Epithelial cell of esophagus (primary cell): ENCODE measurements around the gene GMPR2.

Experiments used
- DNase-seq: peaks from one replicate; pipeline ENCODE4 v3.0.0; 2010; ENCODE audit warnings: low read depth
- H3K4me3 ChIP-seq: 2 replicates; pipeline ENCODE4 v1.5.1; 2011; ENCODE audit warnings: mild to moderate bottlenecking, low read length, control low read depth
- TF ChIP-seq, protein P1 (sequence below): IDR thresholded peaks from 2 replicates; pipeline ENCODE4 v1.5.1; 2011; ENCODE audit warnings: low read depth, mild to moderate bottlenecking, low read length, control low read depth, inconsistent platforms; ENCODE audit not compliant: insufficient read depth; ENCODE audit errors: missing control alignments

GMPR2 gene

DNA sequence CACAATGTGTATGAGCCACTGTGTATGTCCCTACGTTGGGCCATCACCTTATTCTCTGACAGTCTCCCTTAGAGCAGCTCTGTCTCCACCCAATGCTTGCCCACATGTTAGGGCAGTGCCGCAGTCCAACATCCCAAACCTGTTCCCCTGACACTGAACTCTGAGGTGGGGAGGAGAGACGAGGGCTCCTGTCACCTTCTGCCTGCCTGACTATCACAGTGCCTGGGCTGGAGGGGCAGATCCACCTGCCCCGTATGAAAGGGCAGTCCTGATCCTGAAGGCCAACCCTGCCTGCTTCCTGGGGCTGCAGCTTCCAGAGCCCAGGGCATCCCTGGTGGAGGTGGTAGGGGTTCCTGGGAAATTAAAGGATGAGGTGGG is 28.0 kb downstream of the GMPR2 start:
- peak overlapping the region; percentile 55 for H3K4me3 ChIP-seq
- TF ChIP-seq, protein P1, sequence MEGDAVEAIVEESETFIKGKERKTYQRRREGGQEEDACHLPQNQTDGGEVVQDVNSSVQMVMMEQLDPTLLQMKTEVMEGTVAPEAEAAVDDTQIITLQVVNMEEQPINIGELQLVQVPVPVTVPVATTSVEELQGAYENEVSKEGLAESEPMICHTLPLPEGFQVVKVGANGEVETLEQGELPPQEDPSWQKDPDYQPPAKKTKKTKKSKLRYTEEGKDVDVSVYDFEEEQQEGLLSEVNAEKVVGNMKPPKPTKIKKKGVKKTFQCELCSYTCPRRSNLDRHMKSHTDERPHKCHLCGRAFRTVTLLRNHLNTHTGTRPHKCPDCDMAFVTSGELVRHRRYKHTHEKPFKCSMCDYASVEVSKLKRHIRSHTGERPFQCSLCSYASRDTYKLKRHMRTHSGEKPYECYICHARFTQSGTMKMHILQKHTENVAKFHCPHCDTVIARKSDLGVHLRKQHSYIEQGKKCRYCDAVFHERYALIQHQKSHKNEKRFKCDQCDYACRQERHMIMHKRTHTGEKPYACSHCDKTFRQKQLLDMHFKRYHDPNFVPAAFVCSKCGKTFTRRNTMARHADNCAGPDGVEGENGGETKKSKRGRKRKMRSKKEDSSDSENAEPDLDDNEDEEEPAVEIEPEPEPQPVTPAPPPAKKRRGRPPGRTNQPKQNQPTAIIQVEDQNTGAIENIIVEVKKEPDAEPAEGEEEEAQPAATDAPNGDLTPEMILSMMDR: no peak
- DNase-seq: no peak

DNA sequence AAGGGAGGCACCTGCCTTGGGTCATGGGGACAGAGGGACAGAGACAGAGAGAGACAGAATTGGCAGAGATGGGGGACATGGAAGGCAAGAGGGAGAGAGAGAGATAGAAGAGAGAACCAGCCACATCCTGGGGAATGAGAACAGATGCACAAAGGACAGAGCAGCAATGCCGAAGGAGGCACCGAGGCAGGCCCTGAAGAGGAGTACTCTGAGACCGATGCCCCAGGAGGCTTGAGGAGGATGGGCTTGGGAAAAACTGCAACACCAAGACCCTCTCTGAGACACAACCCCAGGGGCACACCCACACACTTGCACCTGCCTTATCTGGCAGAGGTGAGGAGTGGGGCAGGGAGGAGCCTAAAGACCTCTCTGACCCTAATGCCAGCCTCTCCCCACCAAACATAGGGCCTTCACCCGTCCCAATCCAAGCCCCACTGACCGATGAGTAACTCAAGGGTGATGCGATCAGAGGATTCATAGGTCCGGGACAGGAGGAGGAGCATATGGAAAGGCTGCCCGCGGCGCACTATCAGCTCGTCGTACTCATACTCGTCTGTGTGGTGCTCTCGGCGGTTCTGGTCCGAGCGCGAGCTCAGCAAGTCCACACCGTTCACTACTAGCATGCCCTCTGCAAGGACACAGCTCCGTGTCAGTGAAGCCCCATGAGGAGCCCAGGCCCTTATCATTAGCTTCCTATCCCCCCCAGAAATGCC is 28.7 kb downstream of the GMPR2 start:
- TF ChIP-seq, protein P1: no peak
- DNase-seq: no peak
- peak overlapping the region; percentile 55 for H3K4me3 ChIP-seq

DNA sequence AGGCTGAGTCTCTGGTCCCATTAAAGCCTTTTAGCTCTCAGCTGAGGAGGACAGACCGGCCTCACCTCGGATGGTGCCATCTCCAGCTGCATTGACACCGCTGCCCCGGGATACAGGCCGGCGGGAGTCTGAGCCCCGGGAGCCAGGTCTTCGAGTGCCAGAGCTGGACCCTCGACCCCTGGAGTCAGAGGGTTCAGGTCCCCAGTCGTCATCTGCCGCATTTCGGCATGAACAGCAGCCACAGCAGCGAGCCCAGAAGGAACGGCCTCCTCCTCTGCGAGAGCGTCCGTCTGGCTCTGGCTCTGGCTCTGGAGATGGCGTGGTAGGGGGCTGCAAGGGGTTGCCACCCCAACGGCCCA is 29.2 kb downstream of the GMPR2 start:
- TF ChIP-seq, protein P1: no peak
- no peak for DNase-seq
- peak overlapping the region; percentile 55 for H3K4me3 ChIP-seq

DNA sequence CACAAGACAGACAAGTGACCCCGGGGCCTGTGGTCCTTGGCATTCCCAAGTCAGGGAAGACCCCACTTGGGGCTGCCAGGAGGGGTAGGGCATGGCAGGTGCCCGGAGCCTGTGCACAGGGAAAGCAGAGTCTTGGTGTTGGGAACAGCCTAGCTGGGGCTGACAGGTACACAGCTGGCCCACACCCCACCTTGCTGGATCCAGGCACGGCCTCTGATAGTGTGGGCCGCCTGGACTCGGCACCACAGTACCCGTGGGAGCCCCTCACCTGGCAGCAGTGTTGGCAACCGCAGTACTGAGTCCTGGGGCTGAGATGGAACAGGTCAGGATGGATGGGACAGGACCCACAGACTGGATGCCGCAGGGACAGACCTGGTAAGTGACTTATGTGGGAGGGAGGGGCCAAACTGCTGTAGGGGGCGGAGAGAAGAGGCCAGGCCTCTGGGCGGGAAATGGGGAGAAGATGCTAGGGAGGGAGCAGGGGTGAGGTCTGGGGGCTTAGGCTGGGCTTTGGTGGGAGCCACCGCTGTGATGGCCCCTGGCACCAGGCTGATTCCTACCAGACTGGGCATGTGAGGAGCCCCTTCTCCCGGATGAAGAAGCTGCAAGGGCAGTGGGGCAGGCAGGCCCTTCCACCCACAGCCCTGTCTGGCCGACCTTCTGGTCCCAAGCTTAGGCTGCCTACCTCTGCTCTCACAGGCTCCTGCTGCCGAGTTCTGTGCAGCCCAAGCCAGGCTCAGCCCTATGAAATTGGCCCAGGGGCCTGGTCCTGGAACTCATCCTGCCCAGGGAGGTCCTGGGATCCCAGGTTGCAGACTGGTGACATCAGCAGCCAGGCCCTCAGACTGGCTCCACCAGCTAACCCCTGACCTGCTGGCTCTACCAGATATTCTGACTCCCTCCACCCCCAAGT is 30.3 kb downstream of the GMPR2 start, which contains the start of gene TGM1:
TSS of gene TGM1 (minus strand) at position 357 of the 913 bp plus-strand sequence. CDS start 825 bp downstream, outside the sequence.
- TF ChIP-seq, protein P1: no peak
- peak within 1 kb of the TSS; percentile 55 for H3K4me3 ChIP-seq
- peak; percentile 41 for DNase-seq

DNA sequence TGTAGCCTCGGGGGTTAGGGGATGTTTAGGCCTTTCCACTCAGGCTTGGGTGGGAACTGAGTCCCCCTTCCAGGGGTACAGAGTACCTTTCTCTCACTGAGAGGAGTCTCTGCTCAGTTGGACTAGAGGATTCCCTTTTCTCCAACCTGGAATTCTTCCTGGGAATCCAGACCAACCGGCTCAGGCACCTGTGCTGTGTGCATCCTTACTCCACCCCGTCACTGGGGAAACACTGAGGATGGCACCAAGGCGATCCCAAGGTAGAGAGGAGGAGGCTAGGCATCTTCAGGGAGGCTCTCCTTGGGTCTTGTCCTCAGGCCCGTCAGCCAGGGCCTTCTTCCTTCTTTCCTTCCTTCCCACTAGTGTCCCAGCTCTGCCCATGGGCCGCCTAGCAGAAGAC is 31.1 kb downstream of the GMPR2 start:
- TF ChIP-seq, protein P1: no peak
- DNase-seq: peak; percentile 70
- H3K4me3 ChIP-seq: peak overlapping the region; percentile 55

DNA sequence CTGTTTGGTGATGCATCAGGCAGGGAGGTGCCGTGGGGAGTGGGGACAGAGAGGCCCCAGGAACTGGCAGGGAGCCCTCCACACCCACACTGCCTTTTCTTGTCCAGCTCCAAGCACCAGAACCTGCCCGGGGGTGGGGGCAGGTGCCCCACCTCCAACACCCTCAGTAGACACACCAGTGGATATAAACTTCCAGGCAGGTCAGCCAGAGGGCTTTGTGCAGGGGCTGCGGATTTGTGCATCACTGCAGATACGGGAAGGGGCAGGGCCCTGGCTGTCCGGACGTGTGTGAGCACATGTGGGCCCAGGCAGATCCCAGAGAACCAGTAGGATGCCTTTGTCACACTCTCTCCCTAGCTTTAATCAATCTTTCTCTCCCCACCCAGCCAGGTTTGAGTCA is 31.6 kb downstream of the GMPR2 start:
- TF ChIP-seq, protein P1: no peak
- H3K4me3 ChIP-seq: peak overlapping the region; percentile 55

More for the DNA sequence above, 31.6 kb downstream of the GMPR2 start:
- DNase-seq: peak; percentile 89
